Kidney epithelial cell (primary cell): ENCODE measurements around the gene ZBTB34. TPM values are rescaled to one million over a fixed set of nuclear protein-coding genes. Genes with fewer than 3 reads are reported as not detected.

Experiments used
- DNase-seq: peaks from one replicate; pipeline ENCODE4 v3.0.0-alpha.2; 2010; ENCODE audit warnings: low read depth
- H3K27me3 ChIP-seq: 2 replicates; pipeline ENCODE4 v1.6.0; 2011; ENCODE audit warnings: low read length; ENCODE audit not compliant: control insufficient read depth, insufficient read depth
- H3K36me3 ChIP-seq: 2 replicates; pipeline ENCODE4 v1.5.1; 2011; ENCODE audit warnings: low read length; ENCODE audit not compliant: control insufficient read depth, insufficient read depth
- H3K4me3 ChIP-seq: 2 replicates; pipeline ENCODE4 v1.5.1; 2011; ENCODE audit warnings: low read depth, mild to moderate bottlenecking, control low read depth, low read length
- CTCF ChIP-seq: IDR thresholded peaks from 2 replicates; pipeline ENCODE4 v1.5.1; 2011; ENCODE audit warnings: mild to moderate bottlenecking, moderate library complexity, low read length, control low read depth, inconsistent platforms; ENCODE audit not compliant: insufficient read depth, poor library complexity, severe bottlenecking
- total RNA-seq: library from RNA; depleted of rRNA; stranded (reverse); fragments of >200 nt; gene quantifications from 2 replicates; pipeline ENCODE4 v1.2.3, GENCODE V29; 2015

ZBTB34 gene
- total RNA-seq, 1 donor from 2014 or later: 11.2 TPM

DNA sequence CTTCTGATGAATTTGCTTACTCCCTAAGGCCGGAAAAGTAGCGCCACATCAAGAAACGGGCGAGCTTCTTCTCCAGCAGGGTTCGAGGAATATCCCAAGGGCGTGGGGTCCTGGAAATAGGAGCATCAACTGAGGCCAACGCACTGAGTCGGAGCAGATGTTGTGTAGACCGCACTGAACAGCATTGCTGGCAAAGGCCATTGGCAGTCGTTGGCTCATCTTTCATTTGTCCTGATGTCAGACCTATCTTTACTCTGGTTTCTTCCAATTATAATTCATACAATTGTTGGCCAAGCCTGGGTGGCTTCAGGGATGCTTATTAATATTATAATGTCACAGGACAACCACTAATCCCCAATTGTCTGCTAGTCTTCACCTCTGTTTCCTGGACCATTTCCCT, 26.5 kb downstream of the ZBTB34 start:
- no peak for TF ChIP-seq CTCF
- Histone ChIP-seq H3K36me3 (no peaks in the 10 kb centered on the region), H3K4me3 (no peak overlapping the region), H3K27me3 (no peaks in the 10 kb centered on the region)
- DNase-seq: no peak

- Histone ChIP-seq H3K36me3 (no peaks in the 10 kb centered on the region), H3K4me3 (no peak overlapping the region), H3K27me3 (no peaks in the 10 kb centered on the region)
- DNase-seq: no peak
- TF ChIP-seq CTCF: no peak
Measured at GRCh38 chr9:126891676-126892075, 31.2 kb downstream of the ZBTB34 start.

DNA sequence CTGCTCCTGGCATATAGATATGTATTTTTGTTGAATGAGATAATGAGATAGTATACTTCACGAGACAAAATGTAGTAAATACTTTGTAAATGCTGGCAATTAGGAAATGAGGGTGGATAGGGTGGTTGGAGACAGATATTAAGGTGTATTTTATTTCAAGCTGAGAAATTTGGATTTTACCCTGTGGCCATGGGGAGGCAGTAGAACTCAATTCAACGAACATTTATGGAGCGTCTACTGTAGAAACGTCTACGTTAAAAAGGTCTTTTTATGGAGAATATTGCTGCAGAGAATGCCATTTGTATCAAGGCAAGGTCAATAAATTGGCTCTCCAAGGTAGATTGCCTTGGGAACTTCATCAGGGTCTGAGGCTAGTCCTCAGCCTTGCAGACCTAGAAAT, 32.6 kb downstream of the ZBTB34 start:
- Histone ChIP-seq H3K27me3 (no peaks in the 10 kb centered on the region), H3K4me3 (no peak overlapping the region), H3K36me3 (no peaks in the 10 kb centered on the region)
- peak; percentile 23 for TF ChIP-seq CTCF
- no peak for DNase-seq

- no peaks in the 10 kb centered on the region for H3K36me3 ChIP-seq
Measured at GRCh38 chr9:126894052-126894603, 33.7 kb downstream of the ZBTB34 start.

DNA sequence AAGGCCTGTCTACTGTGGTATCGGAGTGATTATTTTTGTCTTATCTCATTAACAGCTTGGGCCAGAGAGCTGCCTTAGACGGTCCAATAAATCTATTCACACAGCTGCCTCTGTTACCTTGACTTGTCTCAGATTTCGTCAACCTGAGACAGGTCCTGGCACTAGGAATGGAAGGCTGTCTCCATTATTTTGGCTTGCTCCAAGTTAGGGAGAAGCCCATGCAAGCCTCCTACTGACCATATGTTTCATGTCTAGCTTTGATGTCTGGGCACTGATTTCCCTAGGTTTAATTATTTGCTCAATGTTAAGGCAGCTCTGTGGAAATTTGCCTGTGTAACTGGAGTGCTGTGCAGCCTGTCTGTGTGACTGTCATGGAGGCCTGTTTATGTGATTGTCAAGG, 41.8 kb downstream of the ZBTB34 start:
- H3K4me3 ChIP-seq: no peak overlapping the region

More at GRCh38 chr9:126894052-126894603, 33.7 kb downstream of the ZBTB34 start:
- Histone ChIP-seq H3K27me3 (no peaks in the 10 kb centered on the region), H3K4me3 (no peak overlapping the region)
- no peak for TF ChIP-seq CTCF
- DNase-seq: no peak

More for the DNA sequence above, 41.8 kb downstream of the ZBTB34 start:
- DNase-seq: no peak
- H3K27me3 ChIP-seq: no peaks in the 10 kb centered on the region
- no peak for TF ChIP-seq CTCF
- no peaks in the 10 kb centered on the region for H3K36me3 ChIP-seq
